Measurements from ENCODE around the gene VWA8.
"Not testable (repeated sequence)": the region's sequence is repeated elsewhere in the genome, so short reads cannot be mapped to it uniquely, and the experiment has no call there.

VWA8 gene

GRCh38 chr13:41791056-41791455 is 169.9 kb downstream of the VWA8 start:
- DNase-seq: no peak

GRCh38 chr13:41788552-41788951 is 172.4 kb downstream of the VWA8 start:
- no peak for DNase-seq

GRCh38 chr13:41785402-41786172 is 175.3 kb downstream of the VWA8 start:
- no peak for DNase-seq

GRCh38 chr13:41782086-41782485 is 178.8 kb downstream of the VWA8 start:
- DNase-seq: no peak

GRCh38 chr13:41780715-41781706 is 179.9 kb downstream of the VWA8 start:
- DNase-seq: no peak

- no peak for DNase-seq
These were observed 185.7 kb downstream of the VWA8 start for GRCh38 chr13:41775251-41775650.

GRCh38 chr13:41774605-41775218 is 186.2 kb downstream of the VWA8 start:
- no peak for DNase-seq

- DNase-seq: no peak
These were observed 193.1 kb downstream of the VWA8 start for GRCh38 chr13:41767801-41768200.

GRCh38 chr13:41766439-41766838 is 194.5 kb downstream of the VWA8 start:
- DNase-seq: no peak

GRCh38 chr13:41765813-41766212 is 195.1 kb downstream of the VWA8 start:
- DNase-seq: no peak

GRCh38 chr13:41765020-41765419 is 195.9 kb downstream of the VWA8 start:
- no peak for DNase-seq

- no peak for DNase-seq
These were observed 196.4 kb downstream of the VWA8 start for GRCh38 chr13:41764558-41764957.

- no peak for DNase-seq
These were observed 197.1 kb downstream of the VWA8 start for GRCh38 chr13:41763782-41764181.

GRCh38 chr13:41762796-41763195 is 198.1 kb downstream of the VWA8 start:
- no peak for DNase-seq

GRCh38 chr13:41756198-41756880 is 204.6 kb downstream of the VWA8 start:
- no peak for DNase-seq

- DNase-seq: no peak
These were observed 209.0 kb downstream of the VWA8 start for GRCh38 chr13:41751734-41752445.

GRCh38 chr13:41751277-41751676 is 209.6 kb downstream of the VWA8 start:
- DNase-seq: no peak

GRCh38 chr13:41746259-41746658 is 214.7 kb downstream of the VWA8 start:
- no peak for DNase-seq

- DNase-seq: not testable (repeated sequence)
These were observed 215.4 kb downstream of the VWA8 start for GRCh38 chr13:41745496-41745895.

- no peak for DNase-seq
These were observed 217.9 kb downstream of the VWA8 start for GRCh38 chr13:41742917-41743552.

- DNase-seq: no peak
These were observed 220.4 kb downstream of the VWA8 start for GRCh38 chr13:41740479-41740878.

Data from SHP77 (cell line).